ENCODE data around the gene SAMM50.

SAMM50 gene

GRCh38 chr22:44045145-44045544 lies 89.9 kb downstream of the SAMM50 start:
- peaks cover 1 to 8% of the 10 kb centered on the region in 2 donors for H3K4me1 ChIP-seq (ENCODE audit: control insufficient read depth in 2 of 2, insufficient read depth in 1 of 2, low read depth in 1 of 2, low read length in 2 of 2)
- no peak overlapping the region for H3K27ac ChIP-seq (replicated peaks; ENCODE audit: low read length)
- H3K36me3 ChIP-seq (replicated peaks in 1 of 2; ENCODE audit: control insufficient read depth in 2 of 2, insufficient read depth in 2 of 2, low read length in 2 of 2): no peaks in the 10 kb centered on the region
- H3K4me3 ChIP-seq (ENCODE audit: low read length in 2 of 2): no peak overlapping the region
- H4K8ac ChIP-seq (ENCODE audit: low read depth, low read length): no peak overlapping the region
- H2AK5ac ChIP-seq (ENCODE audit: low read depth, low read length): no peak overlapping the region
- H3K4ac ChIP-seq (ENCODE audit: low read length): no peak overlapping the region
- H3K4me2 ChIP-seq (ENCODE audit: insufficient read depth, low read length, poor library complexity, severe bottlenecking): no peak overlapping the region
- H3K23ac ChIP-seq (ENCODE audit: low read depth, low read length, poor library complexity): no peak overlapping the region
- peaks cover 0 to 2% of the 10 kb centered on the region in 2 donors for H3K9me3 ChIP-seq (replicated peaks in 1 of 2; ENCODE audit: control insufficient read depth in 2 of 2, insufficient read depth in 1 of 2, low read depth in 1 of 2, low read length in 2 of 2)
- no peak for DNase-seq (ENCODE audit: low spot score)
- H4K91ac ChIP-seq (ENCODE audit: low read depth, low read length, poor library complexity): no peak overlapping the region
- H3K18ac ChIP-seq (ENCODE audit: low read length): no peak overlapping the region
- no peaks in the 10 kb centered on the region for H3K79me1 ChIP-seq (ENCODE audit: low read depth, low read length)
- H2BK120ac ChIP-seq (ENCODE audit: low read depth, low read length): no peak overlapping the region
- H2BK5ac ChIP-seq (ENCODE audit: low read length): no peak overlapping the region
- H2BK12ac ChIP-seq (ENCODE audit: low read length): no peak overlapping the region
- no peak overlapping the region for H3K9ac ChIP-seq (ENCODE audit: low read depth, low read length, poor library complexity)
- H3K27me3 ChIP-seq (ENCODE audit: control insufficient read depth in 3 of 3, insufficient read depth in 3 of 3, low read depth in 1 of 3, low read length in 3 of 3): peaks cover 0 to 3% (median 0%) of the 10 kb centered on the region in 3 experiments
- WGBS, 2 donors (ENCODE audit: extremely low coverage in 2 of 2, insufficient read length in 2 of 2, insufficient replicate concordance in 1 of 2): no CpG with 5 or more reads among the region's 1 CpG
- no peak overlapping the region for H3K14ac ChIP-seq (ENCODE audit: low read length)
- H2AFZ ChIP-seq (ENCODE audit: low read length): no peak overlapping the region
- H2BK15ac ChIP-seq (ENCODE audit: low read length): no peak overlapping the region
